ENCODE measurements around the gene GPC5.

GPC5 gene

GRCh38 chr13:91539286-91540157 lies 141.1 kb downstream of the GPC5 start:
- DNase-seq (ENCODE audit: low read depth): no peak

GRCh38 chr13:91540158-91540736 lies 141.8 kb downstream of the GPC5 start:
- DNase-seq (ENCODE audit: low read depth): no peak

- DNase-seq (ENCODE audit: low read depth): no peak
Observed at GRCh38 chr13:91544723-91545122, 146.3 kb downstream of the GPC5 start.

GRCh38 chr13:91546900-91547299 lies 148.5 kb downstream of the GPC5 start:
- DNase-seq (ENCODE audit: low read depth): no peak

GRCh38 chr13:91553584-91553983 lies 155.2 kb downstream of the GPC5 start:
- DNase-seq (ENCODE audit: low read depth): no peak

GRCh38 chr13:91554101-91554500 lies 155.7 kb downstream of the GPC5 start:
- no peak for DNase-seq (ENCODE audit: low read depth)

GRCh38 chr13:91557328-91558090 lies 159.1 kb downstream of the GPC5 start:
- DNase-seq (ENCODE audit: low read depth): no peak

- DNase-seq (ENCODE audit: low read depth): no peak
Observed at GRCh38 chr13:91563799-91564198, 165.4 kb downstream of the GPC5 start.

GRCh38 chr13:91564396-91564795 lies 166.0 kb downstream of the GPC5 start:
- DNase-seq (ENCODE audit: low read depth): no peak

GRCh38 chr13:91565296-91565695 lies 166.9 kb downstream of the GPC5 start:
- no peak for DNase-seq (ENCODE audit: low read depth)

GRCh38 chr13:91567485-91568207 lies 169.2 kb downstream of the GPC5 start:
- DNase-seq (ENCODE audit: low read depth): no peak

GRCh38 chr13:91571681-91572080 lies 173.3 kb downstream of the GPC5 start:
- no peak for DNase-seq (ENCODE audit: low read depth)

GRCh38 chr13:91572439-91572838 lies 174.0 kb downstream of the GPC5 start:
- no peak for DNase-seq (ENCODE audit: low read depth)

- no peak for DNase-seq (ENCODE audit: low read depth)
Observed at GRCh38 chr13:91572944-91573598, 174.7 kb downstream of the GPC5 start.

GRCh38 chr13:91574766-91575165 lies 176.3 kb downstream of the GPC5 start:
- DNase-seq (ENCODE audit: low read depth): no peak

GRCh38 chr13:91576590-91576989 lies 178.2 kb downstream of the GPC5 start:
- no peak for DNase-seq (ENCODE audit: low read depth)

GRCh38 chr13:91579320-91579719 lies 180.9 kb downstream of the GPC5 start:
- DNase-seq (ENCODE audit: low read depth): no peak

- DNase-seq (ENCODE audit: low read depth): no peak
Observed at GRCh38 chr13:91580749-91581148, 182.3 kb downstream of the GPC5 start.

GRCh38 chr13:91586609-91587008 lies 188.2 kb downstream of the GPC5 start:
- no peak for DNase-seq (ENCODE audit: low read depth)

GRCh38 chr13:91588541-91588940 lies 190.1 kb downstream of the GPC5 start:
- no peak for DNase-seq (ENCODE audit: low read depth)

All from stimulated activated CD8-positive, alpha-beta memory T cell treated with anti-CD3 and anti-CD28 coated beads, Interleukin-4, amount 100 ng/mL, for 24 hours (primary cell).